ENCODE data around the gene VASH1.

The VASH1 gene

DNA sequence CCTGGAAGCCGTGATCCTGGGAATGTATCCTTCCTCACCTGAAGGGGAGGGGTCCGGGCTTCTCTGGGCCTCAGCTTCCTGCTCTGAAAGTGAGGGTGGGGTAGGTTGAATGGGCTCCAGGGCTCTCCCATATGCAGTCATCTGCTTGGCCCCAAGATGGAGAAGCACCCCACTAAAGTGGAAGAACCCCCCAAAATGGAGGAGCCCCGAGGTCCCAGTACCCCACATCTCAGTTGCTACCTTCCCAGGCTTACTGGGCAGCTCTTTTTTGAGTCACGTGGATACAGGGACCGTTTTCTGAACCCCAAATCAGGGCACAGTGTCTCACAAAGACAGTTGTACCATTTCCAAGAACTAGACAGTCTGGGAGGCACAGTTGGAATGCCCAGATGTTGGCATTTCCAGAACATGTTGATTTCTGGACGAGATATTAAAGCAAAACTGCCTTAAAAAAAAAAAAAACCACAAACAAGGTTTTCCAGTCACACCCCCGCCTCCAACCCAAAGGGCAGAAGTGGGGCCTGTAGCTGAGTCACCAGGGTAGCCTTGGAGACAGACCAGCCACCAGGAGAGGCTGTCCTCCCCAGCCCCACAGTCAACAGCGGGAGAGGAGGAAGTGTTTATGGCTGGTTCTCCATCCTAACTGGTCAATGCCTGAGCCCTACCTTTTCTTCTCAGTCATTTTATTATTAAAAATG, 12.1 kb downstream of the VASH1 start:
- TF ChIP-seq, protein P1, sequence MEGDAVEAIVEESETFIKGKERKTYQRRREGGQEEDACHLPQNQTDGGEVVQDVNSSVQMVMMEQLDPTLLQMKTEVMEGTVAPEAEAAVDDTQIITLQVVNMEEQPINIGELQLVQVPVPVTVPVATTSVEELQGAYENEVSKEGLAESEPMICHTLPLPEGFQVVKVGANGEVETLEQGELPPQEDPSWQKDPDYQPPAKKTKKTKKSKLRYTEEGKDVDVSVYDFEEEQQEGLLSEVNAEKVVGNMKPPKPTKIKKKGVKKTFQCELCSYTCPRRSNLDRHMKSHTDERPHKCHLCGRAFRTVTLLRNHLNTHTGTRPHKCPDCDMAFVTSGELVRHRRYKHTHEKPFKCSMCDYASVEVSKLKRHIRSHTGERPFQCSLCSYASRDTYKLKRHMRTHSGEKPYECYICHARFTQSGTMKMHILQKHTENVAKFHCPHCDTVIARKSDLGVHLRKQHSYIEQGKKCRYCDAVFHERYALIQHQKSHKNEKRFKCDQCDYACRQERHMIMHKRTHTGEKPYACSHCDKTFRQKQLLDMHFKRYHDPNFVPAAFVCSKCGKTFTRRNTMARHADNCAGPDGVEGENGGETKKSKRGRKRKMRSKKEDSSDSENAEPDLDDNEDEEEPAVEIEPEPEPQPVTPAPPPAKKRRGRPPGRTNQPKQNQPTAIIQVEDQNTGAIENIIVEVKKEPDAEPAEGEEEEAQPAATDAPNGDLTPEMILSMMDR (conservative IDR thresholded peaks at IDR 0.05; ENCODE audit: low read length): 0 out of 2 replicates have a peak, but pooled peaks have one; percentile 8
- no peak overlapping the region for H3K4me3 ChIP-seq (ENCODE audit: low read length)
- DNase-seq (ENCODE audit: low read depth): peak; percentile 78

DNA sequence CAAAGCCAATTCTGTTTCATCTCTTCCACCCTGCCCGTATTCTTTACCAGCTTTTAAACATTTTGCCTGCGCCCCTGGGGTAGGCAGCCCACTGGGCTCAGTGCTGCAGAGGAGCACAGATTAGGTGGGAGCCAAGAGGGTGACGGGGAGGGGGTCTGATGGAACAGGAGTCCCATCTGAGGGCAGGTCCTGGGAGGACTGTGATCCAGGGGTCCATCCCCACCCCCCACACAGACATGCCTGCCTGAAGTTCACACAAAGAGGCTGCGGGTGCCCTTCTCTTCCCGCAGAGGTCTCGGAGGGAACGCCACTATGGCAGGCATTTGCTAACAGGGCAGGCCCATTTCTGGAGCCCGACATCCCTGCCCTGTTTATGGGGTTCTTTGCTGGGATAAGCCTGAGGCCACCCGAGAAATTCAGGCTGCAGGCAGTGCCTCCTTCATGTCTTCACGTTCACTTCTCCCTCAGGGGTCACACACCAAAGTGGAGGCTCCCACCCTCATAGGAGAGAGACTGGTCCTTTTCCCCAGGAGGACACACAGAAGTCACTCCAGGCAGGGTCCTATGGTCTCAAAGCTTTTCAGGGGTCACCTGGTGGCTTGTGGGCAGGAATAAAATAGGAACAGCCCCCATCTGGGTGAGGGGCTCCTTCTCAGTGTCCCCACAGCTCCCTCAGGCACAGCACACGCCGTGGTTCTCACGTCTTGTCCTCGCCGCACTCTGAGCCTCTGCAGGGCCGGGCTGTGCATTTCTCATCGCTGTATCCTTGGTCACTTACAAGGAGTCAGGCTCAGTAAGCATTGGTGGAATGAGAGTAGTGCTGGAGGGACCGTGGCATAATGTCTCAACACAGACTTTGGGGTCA, 12.9 kb downstream of the VASH1 start:
- TF ChIP-seq, protein P1 (conservative IDR thresholded peaks at IDR 0.05; ENCODE audit: low read length): no peak
- DNase-seq (ENCODE audit: low read depth): no peak

DNA sequence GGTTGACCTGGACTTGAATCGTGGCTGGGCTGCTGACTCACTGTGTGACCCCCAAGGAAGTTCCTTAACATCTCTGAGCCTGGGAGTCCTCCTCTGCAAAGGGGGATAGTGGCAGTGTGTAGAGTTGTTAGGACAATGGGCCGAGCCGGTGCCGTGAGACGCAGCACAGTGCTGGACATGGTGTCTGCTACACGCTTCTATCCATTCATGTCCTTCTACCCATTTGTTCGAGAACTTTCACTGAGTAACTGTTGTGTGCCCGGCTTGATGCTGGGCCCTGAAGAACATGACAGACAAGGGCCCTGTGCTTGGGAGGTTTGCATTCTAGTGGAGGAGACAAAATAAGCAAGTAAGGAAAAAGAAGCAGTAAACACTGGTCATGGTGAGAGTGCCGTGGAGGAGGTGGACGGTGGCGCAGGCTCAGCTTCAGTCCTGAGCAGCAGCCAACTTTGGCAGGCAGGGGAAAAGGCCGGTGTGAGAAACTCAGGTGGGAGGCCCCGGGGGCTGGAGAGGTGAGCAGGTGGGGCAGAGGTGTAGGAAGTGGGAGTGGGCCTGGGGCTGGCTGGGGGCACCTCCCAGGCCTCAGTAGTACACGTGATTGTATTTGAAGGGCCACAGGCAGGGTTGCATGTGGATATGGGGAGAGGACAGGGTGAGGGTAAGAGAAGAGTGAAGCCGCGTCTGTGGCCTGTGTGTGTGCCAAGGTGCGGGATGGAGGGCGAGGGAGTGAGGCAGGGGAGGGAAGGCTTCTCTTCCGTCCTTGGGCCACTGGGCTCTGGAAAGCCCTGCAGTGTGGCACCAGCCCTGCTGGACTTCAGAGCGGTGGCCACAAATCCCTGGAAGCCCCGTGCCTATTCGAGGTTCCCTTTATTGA, 13.8 kb downstream of the VASH1 start:
- no peak overlapping the region for H3K4me3 ChIP-seq (ENCODE audit: low read length)
- TF ChIP-seq, protein P1 (conservative IDR thresholded peaks at IDR 0.05; ENCODE audit: low read length): no peak
- no peak for DNase-seq (ENCODE audit: low read depth)

More for the DNA sequence above, 12.9 kb downstream of the VASH1 start:
- no peak overlapping the region for H3K4me3 ChIP-seq (ENCODE audit: low read length)

DNA sequence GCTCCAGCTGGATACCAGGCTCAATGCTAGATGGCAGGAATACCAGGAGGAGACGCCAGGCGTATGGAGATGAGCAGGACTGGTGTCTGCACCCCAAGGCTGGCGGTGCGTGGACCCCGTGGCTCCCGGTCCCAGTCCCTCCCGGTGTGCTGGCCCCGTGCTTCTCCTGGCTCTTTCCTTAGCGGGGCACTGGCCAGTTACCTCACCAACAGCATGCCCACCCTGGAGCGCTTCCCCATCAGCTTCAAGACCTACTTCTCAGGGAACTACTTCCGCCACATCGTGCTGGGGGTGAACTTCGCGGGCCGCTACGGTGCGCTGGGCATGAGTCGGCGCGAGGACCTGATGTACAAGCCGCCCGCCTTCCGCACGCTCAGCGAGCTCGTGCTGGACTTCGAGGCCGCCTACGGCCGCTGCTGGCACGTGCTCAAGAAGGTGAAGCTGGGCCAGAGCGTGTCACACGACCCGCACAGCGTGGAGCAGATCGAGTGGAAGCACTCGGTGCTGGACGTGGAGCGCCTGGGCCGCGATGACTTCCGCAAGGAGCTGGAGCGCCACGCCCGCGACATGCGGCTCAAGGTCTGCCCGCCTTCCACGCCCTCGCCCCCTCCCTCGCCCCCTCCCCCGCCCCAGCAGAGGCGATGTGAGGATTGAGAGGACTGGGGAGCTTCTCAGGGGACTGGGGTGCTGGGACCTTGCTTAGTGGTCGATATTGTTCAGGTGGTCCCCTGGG, 14.6 kb downstream of the VASH1 start:
- TF ChIP-seq, protein P1 (conservative IDR thresholded peaks at IDR 0.05; ENCODE audit: low read length): no peak
- no peak overlapping the region for H3K4me3 ChIP-seq (ENCODE audit: low read length)

DNA sequence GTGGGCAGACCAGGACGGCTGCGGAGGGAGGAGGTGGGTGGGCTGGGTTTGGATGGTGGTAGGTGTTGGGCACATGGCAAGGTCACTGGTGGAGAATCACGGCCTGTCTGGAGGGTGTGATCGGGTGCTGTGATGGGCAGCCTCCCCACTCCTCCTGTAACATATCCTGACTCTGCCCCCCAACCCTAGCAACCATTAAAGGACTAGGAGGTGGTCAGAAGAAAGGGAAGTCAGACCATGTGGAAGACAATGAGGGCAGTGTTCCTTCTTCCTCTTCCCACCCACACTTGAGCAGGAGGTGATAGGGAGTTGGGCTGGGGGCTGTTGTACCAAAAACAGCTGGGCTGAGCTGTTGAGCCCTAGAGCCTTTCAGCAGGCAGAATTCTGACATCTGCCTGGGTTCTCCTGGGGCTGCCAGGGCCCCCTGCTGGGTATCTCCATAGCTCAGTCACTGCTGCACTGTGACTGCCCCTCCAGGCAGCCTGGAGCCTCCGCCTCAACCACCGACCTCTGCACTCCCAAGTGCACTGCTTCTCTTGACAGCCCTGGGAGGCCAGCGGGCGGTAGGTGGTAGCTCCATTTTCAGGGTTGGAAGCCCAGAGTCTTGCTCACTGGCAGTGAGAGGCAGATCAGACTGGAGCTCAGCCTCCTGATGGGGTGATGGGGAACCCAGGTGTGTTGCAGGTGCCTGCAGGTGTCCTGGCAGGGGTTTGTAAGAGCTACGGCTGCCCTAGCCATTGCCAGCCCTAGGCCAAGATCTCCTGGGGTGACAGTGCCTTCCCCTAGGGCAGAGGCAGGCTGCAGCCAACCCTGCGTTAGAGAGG, 15.4 kb downstream of the VASH1 start:
- TF ChIP-seq, protein P1 (conservative IDR thresholded peaks at IDR 0.05; ENCODE audit: low read length): no peak
- DNase-seq (ENCODE audit: low read depth): no peak
- no peak overlapping the region for H3K4me3 ChIP-seq (ENCODE audit: low read length)

More for the DNA sequence above, 14.6 kb downstream of the VASH1 start:
- no peak for DNase-seq (ENCODE audit: low read depth)

DNA sequence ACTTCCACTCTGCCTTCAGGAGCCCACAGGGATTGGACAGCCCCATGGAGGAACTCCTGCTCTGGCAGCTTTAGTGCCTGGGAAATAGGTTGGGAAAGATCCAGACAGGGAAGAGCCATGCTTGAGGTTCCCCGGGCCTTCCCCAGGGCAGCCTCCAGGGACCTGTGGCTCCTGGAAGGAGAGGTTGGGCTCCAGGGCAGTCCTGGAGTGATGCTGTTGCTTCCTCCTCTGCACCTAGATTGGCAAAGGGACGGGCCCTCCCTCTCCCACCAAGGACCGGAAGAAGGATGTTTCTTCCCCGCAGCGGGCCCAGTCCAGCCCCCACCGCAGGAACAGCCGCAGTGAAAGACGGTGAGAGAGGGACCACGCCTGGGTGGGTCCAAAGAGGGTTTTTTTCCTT, 16.5 kb downstream of the VASH1 start:
- no peak for DNase-seq (ENCODE audit: low read depth)
- TF ChIP-seq, protein P1 (conservative IDR thresholded peaks at IDR 0.05; ENCODE audit: low read length): no peak
- H3K4me3 ChIP-seq (ENCODE audit: low read length): no peak overlapping the region

Data from AG10803 (cell line).